ENCODE results near the gene FEZ2.

DNA sequence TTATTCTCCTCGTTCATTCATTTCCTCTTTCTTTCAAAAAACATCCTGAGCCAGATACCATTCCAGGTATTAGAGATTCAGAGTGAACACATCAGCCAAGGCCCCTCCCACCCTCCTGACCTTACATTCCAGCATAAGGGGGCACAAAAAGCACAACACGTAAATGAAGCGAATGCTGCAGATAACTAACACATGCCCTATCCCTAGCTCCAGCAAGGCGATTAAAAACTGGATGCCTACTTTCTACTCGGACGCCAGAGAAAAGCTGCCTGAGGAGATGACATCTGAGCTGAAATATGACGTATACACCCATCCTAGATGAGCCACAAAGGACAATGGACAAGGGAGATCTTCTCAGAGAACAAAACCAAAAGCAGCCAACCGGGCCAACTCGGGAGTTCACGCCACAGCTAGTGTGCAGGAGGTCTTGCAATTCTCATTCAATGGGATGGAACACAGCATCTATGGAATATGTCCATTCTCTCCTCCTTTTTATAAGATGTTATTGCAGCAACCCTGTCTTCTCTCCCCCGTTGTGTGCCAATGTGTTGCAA, 33.5 kb downstream of the FEZ2 start:
- TF ChIP-seq, protein P1, sequence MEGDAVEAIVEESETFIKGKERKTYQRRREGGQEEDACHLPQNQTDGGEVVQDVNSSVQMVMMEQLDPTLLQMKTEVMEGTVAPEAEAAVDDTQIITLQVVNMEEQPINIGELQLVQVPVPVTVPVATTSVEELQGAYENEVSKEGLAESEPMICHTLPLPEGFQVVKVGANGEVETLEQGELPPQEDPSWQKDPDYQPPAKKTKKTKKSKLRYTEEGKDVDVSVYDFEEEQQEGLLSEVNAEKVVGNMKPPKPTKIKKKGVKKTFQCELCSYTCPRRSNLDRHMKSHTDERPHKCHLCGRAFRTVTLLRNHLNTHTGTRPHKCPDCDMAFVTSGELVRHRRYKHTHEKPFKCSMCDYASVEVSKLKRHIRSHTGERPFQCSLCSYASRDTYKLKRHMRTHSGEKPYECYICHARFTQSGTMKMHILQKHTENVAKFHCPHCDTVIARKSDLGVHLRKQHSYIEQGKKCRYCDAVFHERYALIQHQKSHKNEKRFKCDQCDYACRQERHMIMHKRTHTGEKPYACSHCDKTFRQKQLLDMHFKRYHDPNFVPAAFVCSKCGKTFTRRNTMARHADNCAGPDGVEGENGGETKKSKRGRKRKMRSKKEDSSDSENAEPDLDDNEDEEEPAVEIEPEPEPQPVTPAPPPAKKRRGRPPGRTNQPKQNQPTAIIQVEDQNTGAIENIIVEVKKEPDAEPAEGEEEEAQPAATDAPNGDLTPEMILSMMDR (IDR thresholded peaks at IDR 0.05), result no peak
- TF ChIP-seq POLR2A (IDR thresholded peaks at IDR 0.05), result no peak

Measured in thyroid gland (tissue), 4 donors.